ENCODE measurements around the gene SPAG7. TPM values are rescaled to one million over a fixed set of nuclear protein-coding genes. Genes with fewer than 3 reads are reported as not detected.

Gene SPAG7
- total and polyA plus RNA-seq, 2 of the 8 experiments (the other 6 are each of a cell fraction or from before 2014, with no cell fraction given) = 74.2 to 81.9 TPM

GRCh38 chr17:4919511-4920047 is 48.0 kb downstream of the SPAG7 start:
- Histone ChIP-seq H2BK20ac (ENCODE audit: low read length) (no peak overlapping the region), H3K27me3 (replicated peaks in 1 of 4; ENCODE audit: control insufficient read depth in 3 of 4, extremely low read depth in 1 of 4, insufficient read depth in 3 of 4, low read length in 3 of 4) (no peaks in the 10 kb centered on the region), H3K79me1 (ENCODE audit: low read depth, low read length) (no peaks in the 10 kb centered on the region), H3K79me2 (ENCODE audit: control insufficient read depth in 1 of 2, insufficient read depth in 2 of 2, low read length in 2 of 2) (no peaks in the 10 kb centered on the region), H4K8ac (ENCODE audit: extremely low read depth, insufficient read depth, low read length) (no peak overlapping the region), H3K9ac (replicated peaks in 1 of 4; ENCODE audit: extremely low read depth in 1 of 4, low read depth in 3 of 4, low read length in 3 of 4) (no peak overlapping the region), H2BK12ac (ENCODE audit: low read depth, low read length) (no peak overlapping the region), H2AFZ (ENCODE audit: low read length) (no peak overlapping the region), H3K27ac (ENCODE audit: low read depth, low read length) (no peak overlapping the region), H3K23me2 (ENCODE audit: low read depth, low read length) (no peaks in the 10 kb centered on the region), H3K14ac (ENCODE audit: insufficient read length) (no peak overlapping the region), H3K4me3 (ENCODE audit: extremely low read depth in 1 of 4, insufficient read depth in 2 of 4, low read depth in 3 of 4, low read length in 4 of 4) (no peak overlapping the region), H3K4me1 (replicated peaks in 1 of 4; ENCODE audit: control insufficient read depth in 3 of 4, insufficient read depth in 4 of 4, low read length in 3 of 4) (peaks cover 0 to 5% (median 1%) of the 10 kb centered on the region in 4 experiments; a peak in 2 of 7 replicates), H3K4ac (replicated peaks; ENCODE audit: insufficient read length, low read depth, low read length) (no peak overlapping the region), H3K36me3 (ENCODE audit: control insufficient read depth in 2 of 4, insufficient read depth in 4 of 4, low read length in 3 of 4) (no peaks in the 10 kb centered on the region), H2BK15ac (ENCODE audit: low read length) (no peak overlapping the region), H2AK5ac (ENCODE audit: low read depth, low read length) (no peak overlapping the region), H3K18ac (ENCODE audit: extremely low read depth, low read length) (no peak overlapping the region), H2BK5ac (ENCODE audit: low read depth, low read length) (no peak overlapping the region), H4K5ac (ENCODE audit: insufficient read length, low read depth, low read length) (no peak overlapping the region), H3K23ac (ENCODE audit: insufficient read length) (no peak overlapping the region), H4K91ac (replicated peaks; ENCODE audit: insufficient read length, low read length) (no peak overlapping the region), H3K4me2 (ENCODE audit: insufficient read depth in 1 of 2, low read depth in 2 of 2, low read length in 2 of 2) (no peak overlapping the region), H2BK120ac (replicated peaks; ENCODE audit: low read depth, low read length) (no peak overlapping the region), H3K9me3 (ENCODE audit: insufficient read depth in 2 of 2, low read depth in 1 of 2, low read length in 1 of 2) (no peaks in the 10 kb centered on the region), H4K20me1 (replicated peaks in 1 of 2; ENCODE audit: control insufficient read depth in 1 of 2, insufficient read depth in 2 of 2, low read length in 2 of 2) (no peaks in the 10 kb centered on the region), H3K56ac (replicated peaks; ENCODE audit: insufficient read length, low read depth, low read length) (no peak overlapping the region)
- DNase-seq (ENCODE audit: low read depth in 1 of 2, low spot score in 2 of 2) (no peak), FAIRE-seq (peak; percentile 19)
- WGBS, 2 experiments (ENCODE audit: extremely low coverage in 1 of 2, insufficient coverage in 1 of 2, insufficient read length in 1 of 2, insufficient replicate concordance in 2 of 2, low coverage in 1 of 2, low lambda C conversion rate in 2 of 2, missing lambda C conversion rate in 1 of 2) = 71% methylated on average over 8 of the region's 8 CpGs; no CpG with 5 or more reads in 1 of the 2 experiments
- TF ChIP-seq SP1 (IDR thresholded peaks at IDR 0.05; ENCODE audit: low read depth, low read length) (no peak), TCF12 (IDR thresholded peaks at IDR 0.05; ENCODE audit: low read depth, low read length) (no peak), SIN3A (conservative IDR thresholded peaks at IDR 0.05 in 1 of 2, IDR thresholded peaks at IDR 0.05 in 1 of 2; ENCODE audit: low read depth in 1 of 2, low read length in 2 of 2) (no peak)
- ChIA-PET CTCF (ENCODE audit: partially characterized antibody) (interaction anchor here (0.8 to 5.5 kb wide), 7 partner anchors 10 to 142 kb away, joined by 3 to 33 read pairs (median 4); partner anchors contain the start of gene CHRNE), POLR2A (ENCODE audit: partially characterized antibody) (interaction anchor here (1.2 to 3.4 kb wide), 11 partner anchors 9 to 115 kb away, joined by 3 to 23 read pairs (median 9); partner anchors contain the start of genes GP1BA, PFN1, RNF167 and SLC25A11)
